Measurements from ENCODE around the gene PLPP1. TPM values are rescaled to one million over a fixed set of nuclear protein-coding genes. Genes with fewer than 3 reads are reported as not detected.

Gene PLPP1
- total and polyA plus RNA-seq, 4 donors, result 51.9 to 129 (median 60.7) TPM

DNA sequence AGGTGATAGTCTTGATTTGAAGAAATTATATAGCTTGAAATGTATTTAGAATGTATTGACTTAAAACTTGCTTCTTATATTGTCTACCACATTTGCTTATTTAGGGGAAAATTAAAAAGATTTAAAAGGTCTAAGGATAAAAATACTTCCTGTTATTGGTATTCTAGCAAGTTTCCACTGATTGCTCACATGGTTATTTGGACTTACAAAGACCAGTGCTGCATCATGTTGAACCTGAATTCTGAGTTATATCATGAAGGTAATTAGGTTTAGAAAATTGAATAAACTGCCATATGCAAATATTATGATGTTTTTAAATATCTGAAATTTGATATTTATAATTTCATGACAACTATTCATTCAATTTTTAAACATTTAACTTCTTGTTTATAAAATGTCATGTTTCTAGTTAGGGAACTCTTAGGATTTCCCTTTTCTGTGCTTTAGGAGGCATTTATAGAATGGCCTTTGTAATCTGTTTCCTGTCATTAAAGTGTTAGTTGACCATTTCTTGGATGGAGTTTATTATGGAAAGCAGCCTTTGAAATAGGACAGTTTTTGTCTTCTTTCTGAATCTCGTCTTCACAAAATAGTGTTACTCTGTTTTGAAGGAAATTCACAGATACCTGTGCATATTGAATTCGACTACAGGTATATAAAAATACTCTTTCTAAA lies 141.1 kb downstream of the PLPP1 start:
- Histone ChIP-seq H3K4me3 (no peak overlapping the region), H3K27ac (ENCODE audit: low read depth in 1 of 2, low read length in 1 of 2) (no peak overlapping the region), H3K9ac (ENCODE audit: insufficient read depth in 1 of 2, low read length in 2 of 2) (no peak overlapping the region), H3K9me3 (ENCODE audit: control insufficient read depth in 4 of 4, insufficient read depth in 3 of 4, low read length in 3 of 4) (peaks cover 0 to 7% (median 3%) of the 10 kb centered on the region in 4 donors), H3K27me3 (ENCODE audit: control insufficient read depth in 3 of 3, insufficient read depth in 3 of 3, low read length in 2 of 3) (no peaks in the 10 kb centered on the region), H3K36me3 (ENCODE audit: control insufficient read depth in 4 of 4, insufficient read depth in 4 of 4, low read length in 4 of 4) (peaks cover 9 to 26% (median 18%) of the 10 kb centered on the region in 4 donors), H3K4me1 (ENCODE audit: control insufficient read depth in 5 of 5, insufficient read depth in 5 of 5, low read length in 5 of 5) (peaks cover 0 to 2% (median 0%) of the 10 kb centered on the region in 5 donors)
- TF ChIP-seq, protein P1, sequence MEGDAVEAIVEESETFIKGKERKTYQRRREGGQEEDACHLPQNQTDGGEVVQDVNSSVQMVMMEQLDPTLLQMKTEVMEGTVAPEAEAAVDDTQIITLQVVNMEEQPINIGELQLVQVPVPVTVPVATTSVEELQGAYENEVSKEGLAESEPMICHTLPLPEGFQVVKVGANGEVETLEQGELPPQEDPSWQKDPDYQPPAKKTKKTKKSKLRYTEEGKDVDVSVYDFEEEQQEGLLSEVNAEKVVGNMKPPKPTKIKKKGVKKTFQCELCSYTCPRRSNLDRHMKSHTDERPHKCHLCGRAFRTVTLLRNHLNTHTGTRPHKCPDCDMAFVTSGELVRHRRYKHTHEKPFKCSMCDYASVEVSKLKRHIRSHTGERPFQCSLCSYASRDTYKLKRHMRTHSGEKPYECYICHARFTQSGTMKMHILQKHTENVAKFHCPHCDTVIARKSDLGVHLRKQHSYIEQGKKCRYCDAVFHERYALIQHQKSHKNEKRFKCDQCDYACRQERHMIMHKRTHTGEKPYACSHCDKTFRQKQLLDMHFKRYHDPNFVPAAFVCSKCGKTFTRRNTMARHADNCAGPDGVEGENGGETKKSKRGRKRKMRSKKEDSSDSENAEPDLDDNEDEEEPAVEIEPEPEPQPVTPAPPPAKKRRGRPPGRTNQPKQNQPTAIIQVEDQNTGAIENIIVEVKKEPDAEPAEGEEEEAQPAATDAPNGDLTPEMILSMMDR (IDR thresholded peaks at IDR 0.05; ENCODE audit: control extremely low read depth, extremely low read depth), result no peak
- no peak for DNase-seq
- no peak for ATAC-seq (ENCODE audit: insufficient read depth, low FRiP score)
- 37 to 41% methylated on average over 2 of the region's 2 CpGs for WGBS, 2 donors

DNA sequence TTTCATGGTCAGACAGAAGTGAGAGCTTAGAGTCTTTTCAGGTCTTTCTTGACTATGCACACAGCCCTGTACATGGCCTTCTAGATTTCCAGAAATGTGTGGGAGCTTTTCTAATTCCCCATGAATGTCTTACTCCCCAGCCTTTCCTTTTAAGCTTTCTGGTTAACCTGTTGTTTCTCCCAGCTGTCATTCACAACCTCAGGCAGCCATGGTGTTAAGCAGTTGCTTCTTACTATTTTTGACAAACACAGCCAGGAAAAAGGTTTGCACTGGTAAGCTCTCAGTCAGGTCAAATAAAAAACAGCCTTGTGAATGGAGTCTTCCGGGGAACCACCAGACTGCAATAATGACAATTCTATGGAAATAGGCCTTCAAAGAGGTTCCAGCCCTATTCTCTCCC lies 142.1 kb downstream of the PLPP1 start:
- TF ChIP-seq, protein P1 (IDR thresholded peaks at IDR 0.05; ENCODE audit: control extremely low read depth, extremely low read depth), result no peak
- no peak for ATAC-seq (ENCODE audit: insufficient read depth, low FRiP score)
- H3K36me3 ChIP-seq (ENCODE audit: control insufficient read depth in 4 of 4, insufficient read depth in 4 of 4, low read length in 4 of 4), result peaks cover 9 to 30% (median 21%) of the 10 kb centered on the region in 4 donors

DNA sequence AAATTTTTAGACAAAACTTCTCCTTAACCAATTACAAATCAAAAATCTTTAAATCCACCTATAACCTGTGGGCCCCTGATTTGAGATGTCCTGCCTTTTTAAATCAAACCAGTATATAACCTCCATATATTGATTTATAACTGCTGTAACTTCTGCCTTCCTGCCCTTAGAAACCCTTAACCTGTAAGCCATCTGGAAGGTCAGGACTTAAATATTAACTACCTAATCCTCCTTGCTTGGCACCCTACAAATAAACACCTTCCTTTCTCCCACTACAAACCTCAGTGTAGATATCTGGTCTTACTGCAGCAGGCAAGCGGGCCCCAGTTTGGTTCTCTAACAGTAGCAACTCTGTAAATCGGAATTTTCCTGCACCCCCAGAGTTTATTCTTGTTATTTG lies 143.1 kb downstream of the PLPP1 start:
- no peak for ATAC-seq (ENCODE audit: insufficient read depth, low FRiP score)
- 99% methylated on average over 2 of the region's 2 CpGs for WGBS, 2 donors

More for the DNA sequence above, 142.1 kb downstream of the PLPP1 start:
- Histone ChIP-seq H3K4me3 (no peak overlapping the region), H3K9ac (ENCODE audit: insufficient read depth in 1 of 2, low read length in 2 of 2) (no peak overlapping the region), H3K27ac (ENCODE audit: low read depth in 1 of 2, low read length in 1 of 2) (no peak overlapping the region), H3K9me3 (ENCODE audit: control insufficient read depth in 4 of 4, insufficient read depth in 3 of 4, low read length in 3 of 4) (peaks cover 0 to 7% (median 3%) of the 10 kb centered on the region in 4 donors), H3K27me3 (ENCODE audit: control insufficient read depth in 3 of 3, insufficient read depth in 3 of 3, low read length in 2 of 3) (no peaks in the 10 kb centered on the region), H3K4me1 (ENCODE audit: control insufficient read depth in 5 of 5, insufficient read depth in 5 of 5, low read length in 5 of 5) (peaks cover 0 to 2% (median 0%) of the 10 kb centered on the region in 5 donors)
- WGBS, 2 donors, result 99 to 100% methylated on average over 1 of the region's 1 CpG
- no peak for DNase-seq

More for the DNA sequence above, 143.1 kb downstream of the PLPP1 start:
- Histone ChIP-seq H3K27ac (ENCODE audit: low read depth in 1 of 2, low read length in 1 of 2) (peak overlapping the region in 1 of 2 donors; percentile 45), H3K36me3 (ENCODE audit: control insufficient read depth in 4 of 4, insufficient read depth in 4 of 4, low read length in 4 of 4) (peaks cover 9 to 29% (median 21%) of the 10 kb centered on the region in 4 donors), H3K27me3 (ENCODE audit: control insufficient read depth in 3 of 3, insufficient read depth in 3 of 3, low read length in 2 of 3) (no peaks in the 10 kb centered on the region), H3K9ac (ENCODE audit: insufficient read depth in 1 of 2, low read length in 2 of 2) (no peak overlapping the region), H3K9me3 (ENCODE audit: control insufficient read depth in 4 of 4, insufficient read depth in 3 of 4, low read length in 3 of 4) (peaks cover 0 to 7% (median 3%) of the 10 kb centered on the region in 4 donors), H3K4me1 (ENCODE audit: control insufficient read depth in 5 of 5, insufficient read depth in 5 of 5, low read length in 5 of 5) (peaks cover 0 to 2% (median 0%) of the 10 kb centered on the region in 5 donors), H3K4me3 (no peak overlapping the region)
- DNase-seq, result no peak
- TF ChIP-seq, protein P1 (IDR thresholded peaks at IDR 0.05; ENCODE audit: control extremely low read depth, extremely low read depth), result no peak

All from lung (tissue), 12 donors.